Measurements from ENCODE around the gene MAML2.

Gene MAML2

DNA sequence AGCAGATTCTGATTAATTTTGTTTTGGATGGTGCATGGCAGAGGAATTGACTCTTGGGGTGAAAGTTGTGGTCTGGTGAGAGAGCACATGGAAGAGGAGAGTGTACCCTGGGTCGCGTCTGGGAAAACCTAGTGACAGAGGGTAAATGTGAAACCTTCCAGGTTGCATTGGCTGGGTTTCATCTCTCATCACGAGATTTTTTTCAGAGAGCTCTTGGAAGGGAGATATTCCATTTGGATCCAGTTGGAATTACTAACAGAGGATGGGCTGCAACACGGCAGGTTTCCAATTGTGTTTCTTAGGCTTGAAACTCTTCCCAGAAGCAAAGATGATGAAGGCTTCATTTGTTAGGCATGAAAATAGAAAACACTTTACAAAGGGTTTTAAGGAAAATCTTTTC, 309.4 kb downstream of the MAML2 start:
- DNase-seq (ENCODE audit: low spot score) = no peak
- TF ChIP-seq, protein P1, sequence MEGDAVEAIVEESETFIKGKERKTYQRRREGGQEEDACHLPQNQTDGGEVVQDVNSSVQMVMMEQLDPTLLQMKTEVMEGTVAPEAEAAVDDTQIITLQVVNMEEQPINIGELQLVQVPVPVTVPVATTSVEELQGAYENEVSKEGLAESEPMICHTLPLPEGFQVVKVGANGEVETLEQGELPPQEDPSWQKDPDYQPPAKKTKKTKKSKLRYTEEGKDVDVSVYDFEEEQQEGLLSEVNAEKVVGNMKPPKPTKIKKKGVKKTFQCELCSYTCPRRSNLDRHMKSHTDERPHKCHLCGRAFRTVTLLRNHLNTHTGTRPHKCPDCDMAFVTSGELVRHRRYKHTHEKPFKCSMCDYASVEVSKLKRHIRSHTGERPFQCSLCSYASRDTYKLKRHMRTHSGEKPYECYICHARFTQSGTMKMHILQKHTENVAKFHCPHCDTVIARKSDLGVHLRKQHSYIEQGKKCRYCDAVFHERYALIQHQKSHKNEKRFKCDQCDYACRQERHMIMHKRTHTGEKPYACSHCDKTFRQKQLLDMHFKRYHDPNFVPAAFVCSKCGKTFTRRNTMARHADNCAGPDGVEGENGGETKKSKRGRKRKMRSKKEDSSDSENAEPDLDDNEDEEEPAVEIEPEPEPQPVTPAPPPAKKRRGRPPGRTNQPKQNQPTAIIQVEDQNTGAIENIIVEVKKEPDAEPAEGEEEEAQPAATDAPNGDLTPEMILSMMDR (IDR thresholded peaks at IDR 0.05; ENCODE audit: extremely low read depth, insufficient read depth, missing control alignments) = no peak
- in situ Hi-C loops (cut with MboI; ENCODE audit: low pct_unique_long_range_greater_than_20kb, low sequenced_read_pairs, unreplicated experiment) = no loop called here

DNA sequence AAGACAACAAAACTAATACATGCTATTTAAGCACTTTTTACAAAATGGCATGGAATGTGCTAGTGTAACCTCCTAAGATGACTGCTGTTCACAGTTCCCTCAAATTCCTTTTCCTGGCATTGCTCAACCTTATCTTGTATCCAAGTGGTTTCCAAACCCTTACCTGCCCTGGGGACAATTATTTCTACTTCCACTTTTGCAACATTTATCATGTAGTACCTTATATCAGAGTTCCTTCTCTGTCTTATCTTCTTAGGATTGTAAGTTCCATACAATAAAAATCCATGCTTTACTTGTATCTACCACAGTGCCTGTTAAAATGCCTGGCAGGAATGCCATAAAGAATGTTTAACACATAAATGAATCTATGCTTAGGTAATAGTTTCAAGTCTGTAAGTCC, 309.9 kb downstream of the MAML2 start:
- TF ChIP-seq, protein P1 (IDR thresholded peaks at IDR 0.05; ENCODE audit: extremely low read depth, insufficient read depth, missing control alignments) = no peak
- in situ Hi-C loops (cut with MboI; ENCODE audit: low pct_unique_long_range_greater_than_20kb, low sequenced_read_pairs, unreplicated experiment) = no loop called here
- no peak for DNase-seq (ENCODE audit: low spot score)

DNA sequence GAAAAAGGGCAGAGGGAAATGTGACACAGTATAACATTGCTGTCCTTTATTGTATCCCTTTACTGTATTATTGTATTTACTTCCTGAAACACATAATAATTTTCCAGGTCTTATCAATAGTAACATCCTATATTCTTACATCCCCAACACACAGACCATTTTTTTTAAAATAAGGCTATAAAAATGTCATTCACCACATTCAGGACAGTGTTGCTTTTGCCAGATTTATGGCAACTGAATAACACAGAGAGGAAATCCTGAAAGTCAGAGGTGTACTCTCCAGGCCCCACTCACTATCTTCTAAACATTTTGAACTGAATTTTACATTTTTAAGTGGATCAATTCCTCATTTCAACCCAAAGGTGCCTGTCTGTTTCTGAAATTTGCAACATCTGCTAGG, 314.2 kb downstream of the MAML2 start:
- in situ Hi-C loops (cut with MboI; ENCODE audit: low pct_unique_long_range_greater_than_20kb, low sequenced_read_pairs, unreplicated experiment) = no loop called here
- TF ChIP-seq, protein P1 (IDR thresholded peaks at IDR 0.05; ENCODE audit: extremely low read depth, insufficient read depth, missing control alignments) = no peak
- no peak for DNase-seq (ENCODE audit: low spot score)

DNA sequence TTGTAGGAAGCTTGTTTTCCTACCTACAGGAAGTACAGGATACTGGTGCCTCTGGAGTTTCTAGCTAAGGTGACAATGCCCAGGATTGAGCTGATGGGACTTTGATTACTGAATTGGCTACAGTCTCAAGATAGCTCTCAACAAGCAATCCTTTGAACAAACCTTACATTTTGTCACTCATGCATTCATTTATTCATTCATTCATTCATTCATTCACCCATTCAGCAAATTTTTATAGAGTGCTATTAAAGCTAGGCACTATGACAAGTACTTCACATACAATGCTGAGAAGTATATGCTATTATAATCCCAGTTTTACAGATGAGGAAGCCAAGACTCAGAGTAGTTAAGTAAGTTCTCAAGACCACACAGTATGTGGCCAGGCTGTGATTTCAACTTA, 316.0 kb downstream of the MAML2 start:
- TF ChIP-seq, protein P1 (IDR thresholded peaks at IDR 0.05; ENCODE audit: extremely low read depth, insufficient read depth, missing control alignments) = no peak
- in situ Hi-C loops (cut with MboI; ENCODE audit: low pct_unique_long_range_greater_than_20kb, low sequenced_read_pairs, unreplicated experiment) = no loop called here
- DNase-seq (ENCODE audit: low spot score) = no peak

DNA sequence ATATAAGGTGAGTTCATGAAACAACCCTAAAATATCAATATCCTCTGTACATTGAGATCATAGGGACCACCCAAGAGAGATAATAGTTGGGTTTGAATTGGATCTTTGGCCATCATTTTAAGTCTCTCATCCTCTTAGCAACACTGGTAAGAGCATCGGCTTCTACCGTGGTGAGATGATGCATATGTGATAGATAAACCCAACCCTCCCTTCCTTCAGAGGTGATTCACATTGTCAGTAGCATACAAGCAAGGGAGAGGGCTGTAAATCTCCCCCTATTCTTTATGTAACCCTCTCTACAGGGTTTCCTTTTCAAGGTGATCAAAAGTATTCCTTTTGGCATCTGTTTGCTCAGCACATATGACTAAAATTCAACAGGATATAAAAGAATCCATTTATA, 316.7 kb downstream of the MAML2 start:
- no peak for DNase-seq (ENCODE audit: low spot score)
- TF ChIP-seq, protein P1 (IDR thresholded peaks at IDR 0.05; ENCODE audit: extremely low read depth, insufficient read depth, missing control alignments) = no peak
- in situ Hi-C loops (cut with MboI; ENCODE audit: low pct_unique_long_range_greater_than_20kb, low sequenced_read_pairs, unreplicated experiment) = no loop called here

DNA sequence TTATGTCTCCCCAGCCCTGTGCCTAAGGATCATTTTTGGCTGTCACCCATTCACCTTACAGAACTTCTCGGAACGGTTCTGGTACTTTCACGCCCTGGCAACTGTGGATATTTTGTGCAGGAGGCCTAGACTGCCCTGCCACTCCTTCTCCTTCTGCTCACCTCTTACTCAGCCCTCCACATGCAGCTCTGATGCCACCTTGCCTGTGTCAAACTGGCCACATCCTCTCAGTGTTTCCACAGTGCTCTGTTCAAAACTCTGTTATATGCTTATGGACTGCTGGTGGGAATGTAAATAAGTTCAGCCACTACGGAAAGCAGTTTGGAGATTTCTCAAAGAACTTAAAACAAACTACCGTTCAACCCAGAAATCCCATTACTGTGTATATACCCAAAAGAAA, 318.3 kb downstream of the MAML2 start:
- DNase-seq (ENCODE audit: low spot score) = no peak
- in situ Hi-C loops (cut with MboI; ENCODE audit: low pct_unique_long_range_greater_than_20kb, low sequenced_read_pairs, unreplicated experiment) = no loop called here
- TF ChIP-seq, protein P1 (IDR thresholded peaks at IDR 0.05; ENCODE audit: extremely low read depth, insufficient read depth, missing control alignments) = no peak

DNA sequence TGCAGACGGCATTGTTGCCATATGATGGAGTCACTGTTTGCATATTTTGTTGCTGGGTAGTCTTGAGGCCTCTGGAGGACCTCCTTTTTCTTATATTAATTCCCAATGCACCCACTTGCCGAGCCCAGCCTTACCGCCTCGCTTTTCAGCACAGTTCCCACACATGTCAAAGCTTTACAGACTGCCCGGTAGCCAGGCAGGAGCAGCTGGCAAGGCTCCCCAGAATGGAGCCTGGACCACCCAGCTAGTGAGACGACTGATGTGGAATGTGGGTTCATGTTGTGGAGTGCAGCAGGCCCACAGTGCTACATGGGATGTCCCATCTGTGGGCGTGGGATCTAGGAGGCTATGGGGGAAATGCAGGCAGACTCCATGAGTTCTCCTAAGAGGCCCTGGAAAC, 319.7 kb downstream of the MAML2 start:
- in situ Hi-C loops (cut with MboI; ENCODE audit: low pct_unique_long_range_greater_than_20kb, low sequenced_read_pairs, unreplicated experiment) = no loop called here
- TF ChIP-seq, protein P1 (IDR thresholded peaks at IDR 0.05; ENCODE audit: extremely low read depth, insufficient read depth, missing control alignments) = no peak
- no peak for DNase-seq (ENCODE audit: low spot score)

All from GM13977 (cell line).